Stomach (tissue), 4 donors: Measurements from ENCODE around the gene GSTT2B.
"Not testable (repeated sequence)": the region's sequence is repeated elsewhere in the genome, so short reads cannot be mapped to it uniquely, and the experiment has no call there.

Source experiments
- POLR2A ChIP-seq, 4 donors: fragments of 450-650 bp; IDR thresholded peaks; one replicate each; pipeline ENCODE4 v1.6.1; 2016; ENCODE audit warnings: antibody characterized with exemption in 4 of 4, control low read depth in 2 of 4, mild to moderate bottlenecking in 1 of 4, moderate library complexity in 1 of 4
- POLR2AphosphoS5 ChIP-seq, 3 donors: sonication (generic); formaldehyde crosslinking; IDR thresholded peaks; one replicate each; pipeline ENCODE4 v1.6.1; 2016; ENCODE audit warnings: antibody characterized with exemption in 3 of 3
- TF ChIP-seq, protein P1 (sequence below), 7 experiments: fragments of 450-650 bp in 4 of 7; fragments of 200-600 bp in 3 of 7; sonication (generic) in 3 of 7; IDR thresholded peaks; one replicate each; pipeline ENCODE4 v1.5.1; 2016 to 2019; ENCODE audit warnings: antibody characterized with exemption in 7 of 7, control low read depth in 2 of 7, mild to moderate bottlenecking in 1 of 7

DNA sequence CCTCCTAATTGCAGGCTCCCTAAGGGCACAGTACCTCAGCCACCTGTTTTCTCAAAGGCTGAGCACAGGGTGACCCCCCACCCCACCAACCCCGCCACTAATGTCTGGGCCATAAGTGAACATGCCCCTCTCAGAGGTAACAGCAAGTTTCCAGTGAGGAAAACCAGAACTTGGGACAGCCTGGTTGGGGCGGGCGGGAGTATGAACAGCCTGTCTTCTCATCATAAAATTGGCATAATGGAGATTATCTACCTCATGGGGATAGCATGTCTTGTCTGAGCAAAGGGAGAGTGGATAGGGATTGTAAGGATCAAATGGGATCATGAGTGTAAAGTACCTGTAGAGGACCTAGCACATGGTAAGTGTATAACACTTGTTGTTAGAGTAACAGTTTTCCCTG, 10.9 kb upstream of the GSTT2B start:
- not testable (repeated sequence) for TF ChIP-seq POLR2A, POLR2AphosphoS5 (IDR thresholded peaks at IDR 0.05)
- TF ChIP-seq, protein P1, sequence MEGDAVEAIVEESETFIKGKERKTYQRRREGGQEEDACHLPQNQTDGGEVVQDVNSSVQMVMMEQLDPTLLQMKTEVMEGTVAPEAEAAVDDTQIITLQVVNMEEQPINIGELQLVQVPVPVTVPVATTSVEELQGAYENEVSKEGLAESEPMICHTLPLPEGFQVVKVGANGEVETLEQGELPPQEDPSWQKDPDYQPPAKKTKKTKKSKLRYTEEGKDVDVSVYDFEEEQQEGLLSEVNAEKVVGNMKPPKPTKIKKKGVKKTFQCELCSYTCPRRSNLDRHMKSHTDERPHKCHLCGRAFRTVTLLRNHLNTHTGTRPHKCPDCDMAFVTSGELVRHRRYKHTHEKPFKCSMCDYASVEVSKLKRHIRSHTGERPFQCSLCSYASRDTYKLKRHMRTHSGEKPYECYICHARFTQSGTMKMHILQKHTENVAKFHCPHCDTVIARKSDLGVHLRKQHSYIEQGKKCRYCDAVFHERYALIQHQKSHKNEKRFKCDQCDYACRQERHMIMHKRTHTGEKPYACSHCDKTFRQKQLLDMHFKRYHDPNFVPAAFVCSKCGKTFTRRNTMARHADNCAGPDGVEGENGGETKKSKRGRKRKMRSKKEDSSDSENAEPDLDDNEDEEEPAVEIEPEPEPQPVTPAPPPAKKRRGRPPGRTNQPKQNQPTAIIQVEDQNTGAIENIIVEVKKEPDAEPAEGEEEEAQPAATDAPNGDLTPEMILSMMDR (IDR thresholded peaks at IDR 0.05) = not testable (repeated sequence)
